Stimulated activated CD4-positive, alpha-beta T cell treated with anti-CD3 and anti-CD28 coated beads, Interleukin-2, amount 100 ng/mL, for 48 hours (primary cell): ENCODE results near the gene SMARCA1.

Experiments used
- DNase-seq, 2 donors: peaks; one replicate each; pipeline ENCODE4 v3.0.0-alpha.2; 2020

SMARCA1 gene

DNA sequence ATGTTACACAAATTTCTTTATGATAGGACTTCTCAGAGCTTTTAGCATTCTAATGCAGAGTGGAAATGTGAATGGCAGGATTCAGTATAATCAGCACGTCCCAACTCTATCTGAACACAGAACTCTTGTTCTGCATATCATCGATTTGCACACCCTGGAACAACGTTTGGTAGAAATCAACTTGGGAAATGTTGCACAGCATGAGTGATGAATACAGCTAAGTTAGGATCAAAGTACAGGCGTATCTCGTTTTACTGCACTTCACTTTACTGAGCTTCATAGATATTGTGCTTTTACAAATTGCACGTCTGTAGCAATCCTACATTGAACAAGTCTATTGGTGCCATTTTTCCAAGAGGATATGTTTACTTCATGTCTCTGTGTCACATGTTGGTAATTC lies 70.8 kb downstream of the SMARCA1 start:
- DNase-seq, result no peak

- no peak for DNase-seq
Measured at GRCh38 chrX:129450123-129450522, 73.2 kb downstream of the SMARCA1 start.

DNA sequence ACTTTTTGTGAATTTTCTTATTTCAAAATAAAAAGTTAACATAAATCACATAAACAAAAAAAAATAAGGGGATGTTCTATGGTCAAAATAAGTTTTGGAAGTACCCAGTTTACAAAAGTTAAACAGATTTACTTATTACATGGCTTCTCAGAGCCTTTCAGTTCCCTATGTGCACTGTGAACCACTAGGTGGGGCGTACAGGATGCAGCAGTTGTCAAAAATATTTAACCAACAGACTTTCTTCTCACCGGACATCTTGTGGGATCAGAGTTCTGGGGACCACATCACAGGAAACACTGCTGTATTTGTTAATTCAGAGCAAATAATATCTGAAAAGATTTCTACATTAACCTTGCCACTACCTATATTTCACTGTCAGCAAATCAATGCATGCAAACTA lies 74.1 kb downstream of the SMARCA1 start:
- DNase-seq, result no peak

GRCh38 chrX:129445436-129445835 lies 77.9 kb downstream of the SMARCA1 start:
- no peak for DNase-seq

- DNase-seq, result no peak
Measured at GRCh38 chrX:129433945-129434344, 89.3 kb downstream of the SMARCA1 start.

GRCh38 chrX:129433461-129433860 lies 89.8 kb downstream of the SMARCA1 start:
- DNase-seq, result no peak

DNA sequence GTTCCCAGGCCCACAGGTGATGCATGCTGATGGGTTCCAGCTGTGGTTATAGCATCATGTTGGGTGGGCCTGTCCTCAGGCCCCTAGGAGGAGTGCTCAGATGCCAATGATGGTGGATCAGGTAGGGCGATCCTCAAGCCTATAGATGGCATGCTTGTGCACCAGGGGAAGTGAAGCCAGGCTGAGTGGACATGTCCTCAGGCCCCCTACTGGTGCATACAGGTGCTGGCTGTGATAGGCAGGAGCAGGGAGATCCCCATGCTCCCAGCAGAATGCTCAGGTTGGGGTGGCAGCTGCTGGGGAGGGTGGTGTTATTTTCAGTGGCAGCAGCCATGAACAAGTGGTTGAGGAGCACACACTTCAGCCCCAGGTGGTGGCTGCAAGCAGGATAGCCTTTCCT lies 96.0 kb downstream of the SMARCA1 start:
- no peak for DNase-seq

DNA sequence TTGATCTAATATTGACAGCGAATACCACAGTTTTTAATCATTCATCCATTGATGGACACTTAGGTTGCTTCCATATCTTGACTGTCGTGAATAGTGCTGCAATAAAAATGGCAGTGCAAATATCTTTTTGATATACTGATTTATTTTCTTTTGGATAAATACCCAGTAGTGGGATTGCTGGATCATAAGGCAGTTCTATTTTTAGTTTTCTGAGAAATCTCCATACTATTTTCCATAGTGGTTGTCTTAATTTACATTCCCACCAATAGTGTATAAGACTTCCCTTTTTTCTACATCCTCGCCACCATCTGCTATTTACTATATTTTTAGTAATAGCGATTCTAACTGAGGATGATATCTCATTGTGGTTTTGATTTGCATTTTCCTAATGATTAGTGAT lies 100.1 kb downstream of the SMARCA1 start:
- DNase-seq, result no peak

DNA sequence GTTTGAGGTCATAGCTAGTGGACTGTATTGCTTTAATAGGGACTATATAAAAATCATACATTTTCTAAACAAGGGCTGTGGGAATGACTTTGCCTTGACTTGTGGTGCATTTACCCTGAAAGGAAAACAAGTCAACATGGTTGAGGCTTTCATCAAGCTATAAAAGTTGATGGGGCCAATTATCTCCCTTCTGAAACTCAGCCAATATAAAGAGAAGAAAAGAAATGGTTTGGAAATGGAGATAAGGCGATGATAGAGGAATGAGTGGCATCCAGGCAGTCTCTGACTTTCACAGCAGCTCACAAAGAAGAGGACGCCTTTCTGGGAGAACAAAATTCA lies 118.7 kb downstream of the SMARCA1 start:
- no peak for DNase-seq

DNA sequence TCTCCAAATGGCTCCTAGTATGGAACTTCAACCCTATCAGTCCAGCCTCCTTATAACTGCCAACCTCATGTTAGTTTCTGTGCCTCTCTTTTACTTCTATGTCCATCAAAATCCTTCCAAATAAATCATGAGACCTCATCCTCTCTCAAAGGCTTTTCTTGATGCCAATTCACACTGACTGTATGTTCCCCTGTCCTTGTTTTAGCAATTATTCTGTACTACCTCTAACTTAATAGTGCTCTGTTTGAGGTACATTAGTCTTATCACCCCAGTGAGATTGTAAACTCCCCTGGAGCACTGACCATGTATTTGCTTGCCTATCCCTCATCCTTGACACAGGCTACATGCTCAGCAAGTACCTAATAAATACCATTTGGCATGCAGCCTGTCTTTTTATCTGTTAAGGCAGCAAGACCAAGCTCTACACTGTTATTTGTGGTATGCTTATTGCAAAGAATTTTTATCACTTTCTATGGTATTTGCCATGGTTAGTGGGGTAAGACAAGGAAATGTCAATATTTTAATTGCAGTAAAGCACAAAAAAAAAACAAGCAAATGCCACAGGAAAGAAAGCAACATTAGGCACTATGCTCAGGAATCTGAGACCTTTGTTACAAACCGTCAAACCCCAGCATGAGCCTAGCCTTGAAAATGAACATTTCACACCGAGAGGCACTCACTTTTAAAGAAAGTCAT lies 119.2 kb downstream of the SMARCA1 start:
- DNase-seq, result no peak
